ENCODE measurements around the gene NAP1L4.

DNA sequence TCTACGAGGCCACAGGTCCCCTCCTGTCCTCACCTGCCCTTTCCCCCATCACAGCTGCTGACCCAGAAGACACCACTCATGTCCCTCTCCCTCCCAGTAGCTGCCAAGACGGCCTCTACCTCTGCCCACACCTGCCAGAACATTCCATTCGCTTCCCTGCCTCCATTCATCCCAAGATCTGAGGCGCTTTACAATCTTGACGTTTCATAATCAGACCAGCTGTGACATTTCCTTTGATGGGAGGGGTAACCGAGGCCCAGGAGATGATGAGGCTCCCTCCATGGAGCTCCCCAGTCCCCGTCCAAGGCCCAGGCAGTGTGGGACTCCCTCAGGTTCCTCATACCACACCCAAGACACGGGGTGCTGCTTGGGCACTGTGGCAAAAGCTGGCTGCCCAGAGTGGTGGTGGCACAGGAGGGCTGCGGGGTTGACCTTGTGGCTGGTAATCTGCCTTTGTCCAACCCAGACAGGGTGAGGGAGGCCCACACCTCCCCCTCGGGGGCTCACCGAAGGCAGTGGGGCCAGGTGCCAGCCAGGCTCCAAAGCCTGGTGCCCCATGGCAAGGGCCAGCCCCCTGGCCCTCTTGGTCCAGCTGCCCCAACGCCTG is 80.2 kb downstream of the NAP1L4 start:
- no peak for TF ChIP-seq FOXM1 (IDR thresholded peaks at IDR 0.05; ENCODE audit: borderline replicate concordance, low read depth)
- TF ChIP-seq RAD21 (IDR thresholded peaks at IDR 0.05; ENCODE audit: low read depth): no peak
- TF ChIP-seq, protein P1, sequence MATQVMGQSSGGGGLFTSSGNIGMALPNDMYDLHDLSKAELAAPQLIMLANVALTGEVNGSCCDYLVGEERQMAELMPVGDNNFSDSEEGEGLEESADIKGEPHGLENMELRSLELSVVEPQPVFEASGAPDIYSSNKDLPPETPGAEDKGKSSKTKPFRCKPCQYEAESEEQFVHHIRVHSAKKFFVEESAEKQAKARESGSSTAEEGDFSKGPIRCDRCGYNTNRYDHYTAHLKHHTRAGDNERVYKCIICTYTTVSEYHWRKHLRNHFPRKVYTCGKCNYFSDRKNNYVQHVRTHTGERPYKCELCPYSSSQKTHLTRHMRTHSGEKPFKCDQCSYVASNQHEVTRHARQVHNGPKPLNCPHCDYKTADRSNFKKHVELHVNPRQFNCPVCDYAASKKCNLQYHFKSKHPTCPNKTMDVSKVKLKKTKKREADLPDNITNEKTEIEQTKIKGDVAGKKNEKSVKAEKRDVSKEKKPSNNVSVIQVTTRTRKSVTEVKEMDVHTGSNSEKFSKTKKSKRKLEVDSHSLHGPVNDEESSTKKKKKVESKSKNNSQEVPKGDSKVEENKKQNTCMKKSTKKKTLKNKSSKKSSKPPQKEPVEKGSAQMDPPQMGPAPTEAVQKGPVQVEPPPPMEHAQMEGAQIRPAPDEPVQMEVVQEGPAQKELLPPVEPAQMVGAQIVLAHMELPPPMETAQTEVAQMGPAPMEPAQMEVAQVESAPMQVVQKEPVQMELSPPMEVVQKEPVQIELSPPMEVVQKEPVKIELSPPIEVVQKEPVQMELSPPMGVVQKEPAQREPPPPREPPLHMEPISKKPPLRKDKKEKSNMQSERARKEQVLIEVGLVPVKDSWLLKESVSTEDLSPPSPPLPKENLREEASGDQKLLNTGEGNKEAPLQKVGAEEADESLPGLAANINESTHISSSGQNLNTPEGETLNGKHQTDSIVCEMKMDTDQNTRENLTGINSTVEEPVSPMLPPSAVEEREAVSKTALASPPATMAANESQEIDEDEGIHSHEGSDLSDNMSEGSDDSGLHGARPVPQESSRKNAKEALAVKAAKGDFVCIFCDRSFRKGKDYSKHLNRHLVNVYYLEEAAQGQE (IDR thresholded peaks at IDR 0.05; ENCODE audit: low read depth): no peak
- no peak for TF ChIP-seq NFIC (IDR thresholded peaks at IDR 0.05)
- no peak for TF ChIP-seq EP300 (IDR thresholded peaks at IDR 0.05; ENCODE audit: borderline replicate concordance)
- TF ChIP-seq, protein P2, sequence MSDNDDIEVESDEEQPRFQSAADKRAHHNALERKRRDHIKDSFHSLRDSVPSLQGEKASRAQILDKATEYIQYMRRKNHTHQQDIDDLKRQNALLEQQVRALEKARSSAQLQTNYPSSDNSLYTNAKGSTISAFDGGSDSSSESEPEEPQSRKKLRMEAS (IDR thresholded peaks at IDR 0.05): peak; percentile 6; the same call in 1 of the 2 replicates
- TF ChIP-seq YY1 (IDR thresholded peaks at IDR 0.05; ENCODE audit: low read depth): no peak
- TF ChIP-seq TCF12 (IDR thresholded peaks at IDR 0.05; ENCODE audit: low read depth): no peak
- TF ChIP-seq TAF1 (IDR thresholded peaks at IDR 0.05; ENCODE audit: low read depth): no peak
- TF ChIP-seq CEBPB (IDR thresholded peaks at IDR 0.05): peak; percentile 53; the same call in 1 of the 2 replicates
- no peak for TF ChIP-seq CREB1 (IDR thresholded peaks at IDR 0.05; ENCODE audit: low read depth)
- no peak; the same call in 1 of the 2 replicates for TF ChIP-seq ZBTB7A (IDR thresholded peaks at IDR 0.05; ENCODE audit: low read depth)

Data from Ishikawa (cell line).